ENCODE results near the gene KIF26B. TPM values are rescaled to one million over a fixed set of nuclear protein-coding genes. Genes with fewer than 3 reads are reported as not detected.

Gene KIF26B
- total and polyA plus RNA-seq, 2 experiments from 2014 or later = 0.03 to 0.76 TPM

- no peak for TF ChIP-seq REST (IDR thresholded peaks at IDR 0.05; ENCODE audit: unreplicated experiment)
Measured at GRCh38 chr1:245609354-245610150, 454.8 kb downstream of the KIF26B start (continued).

- Histone ChIP-seq H3K9me2 (ENCODE audit: insufficient read depth) (no peaks in the 10 kb centered on the region), H3K4me2 (no peak overlapping the region), H3K4me3 (no peak overlapping the region), H3K79me2 (replicated peaks; ENCODE audit: insufficient read depth) (no peaks in the 10 kb centered on the region), H4K20me1 (replicated peaks; ENCODE audit: insufficient read depth) (no peaks in the 10 kb centered on the region), H2AFZ (no peak overlapping the region), H3K36me3 (ENCODE audit: insufficient read depth) (no peaks in the 10 kb centered on the region), H3K27me3 (ENCODE audit: insufficient read depth) (no peaks in the 10 kb centered on the region), H3K27ac (ENCODE audit: low read depth) (no peak overlapping the region), H3K4me1 (ENCODE audit: insufficient read depth) (no peaks in the 10 kb centered on the region), H3F3A (replicated peaks; ENCODE audit: low read depth) (no peaks in the 10 kb centered on the region)
- no peak overlapping the region for H3K27ac Mint-ChIP-seq
- no peak overlapping the region for H3K4me3 Mint-ChIP-seq
- H3K4me1 Mint-ChIP-seq = peaks cover 2% of the 10 kb centered on the region; the same call in 2 of the 3 replicates
- no peaks in the 10 kb centered on the region for H3K9me3 Mint-ChIP-seq
- no peak for DNase-seq (ENCODE audit: low spot score)
- no peak for ATAC-seq
- H3K27me3 Mint-ChIP-seq (ENCODE audit: insufficient read depth, low read depth, poor library complexity) = peaks cover 4% of the 10 kb centered on the region
- H3K36me3 Mint-ChIP-seq (ENCODE audit: low read depth) = no peaks in the 10 kb centered on the region
- TF ChIP-seq NANOG (IDR thresholded peaks at IDR 0.05; ENCODE audit: borderline replicate concordance) (no peak), EZH2phosphoT487 (IDR thresholded peaks at IDR 0.05; ENCODE audit: unreplicated experiment) (no peak), ZNF462 (CRISPR knock-in tag; IDR thresholded peaks at IDR 0.05) (no peak), REST (IDR thresholded peaks at IDR 0.05; ENCODE audit: unreplicated experiment) (no peak), STAT1 (IDR thresholded peaks at IDR 0.05; ENCODE audit: unreplicated experiment) (no peak), ZNF114 (CRISPR knock-in tag; IDR thresholded peaks at IDR 0.05) (no peak), ZNF331 (CRISPR knock-in tag; IDR thresholded peaks at IDR 0.05; ENCODE audit: low read depth) (no peak), CREB1 (CRISPR knock-in tag; IDR thresholded peaks at IDR 0.05; ENCODE audit: low read depth) (no peak), POLR2AphosphoS5 (IDR thresholded peaks at IDR 0.05; ENCODE audit: low read depth) (no peak), ETS1 (IDR thresholded peaks at IDR 0.05) (no peak)
Measured at GRCh38 chr1:245611251-245611650, 456.5 kb downstream of the KIF26B start.
